ENCODE results near the gene ACTN4. TPM values are rescaled to one million over a fixed set of nuclear protein-coding genes. Genes with fewer than 3 reads are reported as not detected.

The ACTN4 gene
- total and polyA plus RNA-seq, 10 of the 15 experiments (the other 5 are each of a cell fraction or from before 2014, with no cell fraction given), result 2.4 to 293 (median 72.5) TPM

DNA sequence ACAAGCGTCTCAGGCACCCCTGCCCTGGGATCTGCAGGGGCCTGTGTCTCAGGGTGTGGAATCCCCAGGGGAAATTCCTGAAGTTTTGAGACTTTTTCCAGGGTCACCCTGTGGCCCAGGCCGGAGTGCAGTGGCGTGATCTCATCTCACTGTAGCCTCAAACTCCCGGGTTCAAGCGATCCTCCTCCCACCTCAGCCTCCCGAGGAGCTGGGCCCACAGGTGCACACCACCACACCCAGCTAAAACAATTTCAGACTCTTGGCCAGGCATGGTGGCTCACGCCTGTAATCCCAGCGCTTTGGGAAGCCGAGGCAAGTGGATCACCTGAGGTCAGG is 92.8 kb downstream of the ACTN4 start:
- RAD21 ChIA-PET (ENCODE audit: unreplicated experiment), result no interaction called here
- CTCF ChIA-PET, result interaction anchor here (1.5 kb wide), 1 partner anchor 29 kb away, joined by 4 read pairs; no protein-coding TSS in a partner anchor
- no peak for DNase-seq (ENCODE audit: low read depth, low spot score)

More for the DNA sequence above, 92.8 kb downstream of the ACTN4 start:
- no peaks in the 10 kb centered on the region for H3K9me3 ChIP-seq (replicated peaks; ENCODE audit: control insufficient read depth, insufficient read depth, low read length)
- H3K4me2 ChIP-seq (ENCODE audit: control insufficient read depth, insufficient read depth), result no peak overlapping the region
- ATAC-seq, result no peak
- no peak overlapping the region for H3K4me3 ChIP-seq
- 47% methylated on average over 9 of the region's 9 CpGs for WGBS (ENCODE audit: insufficient coverage, insufficient replicate concordance, low lambda C conversion rate, missing lambda C conversion rate)
- H3K4me1 ChIP-seq (ENCODE audit: control insufficient read depth, insufficient read depth, low read length), result peaks cover 4% of the 10 kb centered on the region
- no peak overlapping the region for H2AFZ ChIP-seq (ENCODE audit: control insufficient read depth, low read depth, low read length)
- H3K27ac ChIP-seq (ENCODE audit: control insufficient read depth, insufficient read depth), result no peak overlapping the region
- ChIA-PET POLR2A (interaction anchor here (0.7 kb wide), 1 partner anchor 21 kb away, joined by 4 read pairs; no protein-coding TSS in a partner anchor), SMC1A (ENCODE audit: uncharacterized antibody, unreplicated experiment) (no interaction called here)
- no TSS peak for BruUV-seq (replicated peaks)
- no peak for FAIRE-seq
- no peaks in the 10 kb centered on the region; the same call in 1 of the 2 replicates for H3K79me2 ChIP-seq (ENCODE audit: control insufficient read depth, insufficient read depth, low read length)
- no peaks in the 10 kb centered on the region for H4K20me1 ChIP-seq (ENCODE audit: control insufficient read depth, insufficient read depth)
- in situ Hi-C loops (cut with MboI), result no loop called here
- H3K9ac ChIP-seq (ENCODE audit: control insufficient read depth, insufficient read depth, low read length), result no peak overlapping the region
- no peaks in the 10 kb centered on the region for H3K36me3 ChIP-seq (ENCODE audit: control insufficient read depth in 2 of 2, insufficient read depth in 2 of 2, low read length in 1 of 2)
- intact Hi-C loops (cut with micrococcal nuclease; ENCODE audit: unreplicated experiment), result no loop called here
- TF ChIP-seq WRNIP1 (IDR thresholded peaks at IDR 0.05; ENCODE audit: borderline replicate concordance, low read depth, low read length) (no peak), ZNF274 (IDR thresholded peaks at IDR 0.05; ENCODE audit: insufficient read depth, insufficient read length) (no peak), ZNF384 (IDR thresholded peaks at IDR 0.05; ENCODE audit: borderline replicate concordance, low read depth, low read length) (no peak), EED (IDR thresholded peaks at IDR 0.05; ENCODE audit: low read depth) (no peak), SUZ12 (IDR thresholded peaks at IDR 0.05; ENCODE audit: unreplicated experiment) (no peak), ZNF207 (IDR thresholded peaks at IDR 0.05; ENCODE audit: borderline replicate concordance) (no peak), HDGF (IDR thresholded peaks at IDR 0.05) (no peak), POLR2AphosphoS5 (IDR thresholded peaks at IDR 0.05; ENCODE audit: low read length) (no peak), STAT1 (conservative IDR thresholded peaks at IDR 0.05) (no peak)
- TF ChIP-seq, protein P1, sequence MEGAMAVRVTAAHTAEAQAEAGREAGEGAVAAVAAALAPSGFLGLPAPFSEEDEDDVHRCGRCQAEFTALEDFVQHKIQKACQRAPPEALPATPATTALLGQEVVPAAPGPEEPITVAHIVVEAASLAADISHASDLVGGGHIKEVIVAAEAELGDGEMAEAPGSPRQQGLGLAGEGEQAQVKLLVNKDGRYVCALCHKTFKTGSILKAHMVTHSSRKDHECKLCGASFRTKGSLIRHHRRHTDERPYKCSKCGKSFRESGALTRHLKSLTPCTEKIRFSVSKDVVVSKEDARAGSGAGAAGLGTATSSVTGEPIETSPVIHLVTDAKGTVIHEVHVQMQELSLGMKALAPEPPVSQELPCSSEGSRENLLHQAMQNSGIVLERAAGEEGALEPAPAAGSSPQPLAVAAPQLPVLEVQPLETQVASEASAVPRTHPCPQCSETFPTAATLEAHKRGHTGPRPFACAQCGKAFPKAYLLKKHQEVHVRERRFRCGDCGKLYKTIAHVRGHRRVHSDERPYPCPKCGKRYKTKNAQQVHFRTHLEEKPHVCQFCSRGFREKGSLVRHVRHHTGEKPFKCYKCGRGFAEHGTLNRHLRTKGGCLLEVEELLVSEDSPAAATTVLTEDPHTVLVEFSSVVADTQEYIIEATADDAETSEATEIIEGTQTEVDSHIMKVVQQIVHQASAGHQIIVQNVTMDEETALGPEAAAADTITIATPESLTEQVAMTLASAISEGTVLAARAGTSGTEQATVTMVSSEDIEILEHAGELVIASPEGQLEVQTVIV (IDR thresholded peaks at IDR 0.05; ENCODE audit: borderline replicate concordance, partially characterized antibody), result no peak
- TF ChIP-seq, protein P2, sequence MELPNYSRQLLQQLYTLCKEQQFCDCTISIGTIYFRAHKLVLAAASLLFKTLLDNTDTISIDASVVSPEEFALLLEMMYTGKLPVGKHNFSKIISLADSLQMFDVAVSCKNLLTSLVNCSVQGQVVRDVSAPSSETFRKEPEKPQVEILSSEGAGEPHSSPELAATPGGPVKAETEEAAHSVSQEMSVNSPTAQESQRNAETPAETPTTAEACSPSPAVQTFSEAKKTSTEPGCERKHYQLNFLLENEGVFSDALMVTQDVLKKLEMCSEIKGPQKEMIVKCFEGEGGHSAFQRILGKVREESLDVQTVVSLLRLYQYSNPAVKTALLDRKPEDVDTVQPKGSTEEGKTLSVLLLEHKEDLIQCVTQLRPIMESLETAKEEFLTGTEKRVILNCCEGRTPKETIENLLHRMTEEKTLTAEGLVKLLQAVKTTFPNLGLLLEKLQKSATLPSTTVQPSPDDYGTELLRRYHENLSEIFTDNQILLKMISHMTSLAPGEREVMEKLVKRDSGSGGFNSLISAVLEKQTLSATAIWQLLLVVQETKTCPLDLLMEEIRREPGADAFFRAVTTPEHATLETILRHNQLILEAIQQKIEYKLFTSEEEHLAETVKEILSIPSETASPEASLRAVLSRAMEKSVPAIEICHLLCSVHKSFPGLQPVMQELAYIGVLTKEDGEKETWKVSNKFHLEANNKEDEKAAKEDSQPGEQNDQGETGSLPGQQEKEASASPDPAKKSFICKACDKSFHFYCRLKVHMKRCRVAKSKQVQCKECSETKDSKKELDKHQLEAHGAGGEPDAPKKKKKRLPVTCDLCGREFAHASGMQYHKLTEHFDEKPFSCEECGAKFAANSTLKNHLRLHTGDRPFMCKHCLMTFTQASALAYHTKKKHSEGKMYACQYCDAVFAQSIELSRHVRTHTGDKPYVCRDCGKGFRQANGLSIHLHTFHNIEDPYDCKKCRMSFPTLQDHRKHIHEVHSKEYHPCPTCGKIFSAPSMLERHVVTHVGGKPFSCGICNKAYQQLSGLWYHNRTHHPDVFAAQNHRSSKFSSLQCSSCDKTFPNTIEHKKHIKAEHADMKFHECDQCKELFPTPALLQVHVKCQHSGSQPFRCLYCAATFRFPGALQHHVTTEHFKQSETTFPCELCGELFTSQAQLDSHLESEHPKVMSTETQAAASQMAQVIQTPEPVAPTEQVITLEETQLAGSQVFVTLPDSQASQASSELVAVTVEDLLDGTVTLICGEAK (IDR thresholded peaks at IDR 0.05; ENCODE audit: borderline replicate concordance), result no peak
- no peaks in the 10 kb centered on the region for H3K27me3 ChIP-seq (replicated peaks in 1 of 2; ENCODE audit: control insufficient read depth in 2 of 2, insufficient read depth in 2 of 2, low read length in 1 of 2)

All from GM12878 (cell line).